Measurements from ENCODE around the gene NUP214.

- TF ChIP-seq CTCF (IDR thresholded peaks at IDR 0.05) (no peak), ZFX (IDR thresholded peaks at IDR 0.05; ENCODE audit: borderline replicate concordance) (no peak)
Observed at GRCh38 chr9:131180454-131180853, 55.1 kb downstream of the NUP214 start.
